Ascending aorta (tissue), 2 donors: Measurements from ENCODE around the gene IKZF3. TPM values are rescaled to one million over a fixed set of nuclear protein-coding genes. Genes with fewer than 3 reads are reported as not detected.
"Not testable (repeated sequence)": the region's sequence is repeated elsewhere in the genome, so short reads cannot be mapped to it uniquely, and the experiment has no call there.

Source experiments
- DNase-seq, 2 donors: peaks; one replicate each; pipeline ENCODE4 v3.0.0-alpha.2; 2019; ENCODE audit warnings: low spot score in 2 of 2
- H3K27ac ChIP-seq, 2 donors: fragments of 200-600 bp; sonication (generic); one replicate each; pipeline ENCODE4 v1.5.1; 2016 to 2017; ENCODE audit warnings: mild to moderate bottlenecking in 1 of 2
- H3K27me3 ChIP-seq: fragments of 200-600 bp; sonication (generic); one replicate; pipeline ENCODE4 v1.5.1; 2017
- H3K36me3 ChIP-seq, 2 donors: fragments of 200-600 bp; sonication (generic); one replicate each; pipeline ENCODE4 v1.5.1; 2016
- H3K4me1 ChIP-seq, 2 donors: fragments of 200-600 bp; sonication (generic); one replicate each; pipeline ENCODE4 v1.5.1; 2016 to 2017; ENCODE audit warnings: mild to moderate bottlenecking in 1 of 2
- H3K4me3 ChIP-seq, 2 donors: fragments of 200-600 bp; sonication (generic); one replicate each; pipeline ENCODE4 v1.5.1; 2016 to 2017; ENCODE audit warnings: mild to moderate bottlenecking in 1 of 2
- H3K9me3 ChIP-seq, 2 donors: fragments of 200-600 bp; sonication (generic); one replicate each; pipeline ENCODE4 v1.5.1; 2016
- intact Hi-C: fragments of 100-400 bp; cut with DNase I; formaldehyde crosslinking; loops from one replicate; pipeline ENCODE4 v1.15.1; 2023
- total RNA-seq: library from RNA; depleted of rRNA; stranded (reverse); fragments of >200 nt; gene quantifications from one replicate; pipeline ENCODE4 v1.1.0, GENCODE V29; 2016
- TF ChIP-seq, protein P1 (sequence below), 3 experiments: fragments of 200-600 bp in 2 of 3; fragments of 450-650 bp in 1 of 3; sonication (generic) in 2 of 3; IDR thresholded peaks; one replicate each; pipeline ENCODE4 v1.5.1; 2016 to 2019; ENCODE audit warnings: antibody characterized with exemption in 3 of 3, mild to moderate bottlenecking in 1 of 3, moderate library complexity in 1 of 3

The IKZF3 gene
- total RNA-seq, 1 donor from 2014 or later = 1.5 TPM

DNA sequence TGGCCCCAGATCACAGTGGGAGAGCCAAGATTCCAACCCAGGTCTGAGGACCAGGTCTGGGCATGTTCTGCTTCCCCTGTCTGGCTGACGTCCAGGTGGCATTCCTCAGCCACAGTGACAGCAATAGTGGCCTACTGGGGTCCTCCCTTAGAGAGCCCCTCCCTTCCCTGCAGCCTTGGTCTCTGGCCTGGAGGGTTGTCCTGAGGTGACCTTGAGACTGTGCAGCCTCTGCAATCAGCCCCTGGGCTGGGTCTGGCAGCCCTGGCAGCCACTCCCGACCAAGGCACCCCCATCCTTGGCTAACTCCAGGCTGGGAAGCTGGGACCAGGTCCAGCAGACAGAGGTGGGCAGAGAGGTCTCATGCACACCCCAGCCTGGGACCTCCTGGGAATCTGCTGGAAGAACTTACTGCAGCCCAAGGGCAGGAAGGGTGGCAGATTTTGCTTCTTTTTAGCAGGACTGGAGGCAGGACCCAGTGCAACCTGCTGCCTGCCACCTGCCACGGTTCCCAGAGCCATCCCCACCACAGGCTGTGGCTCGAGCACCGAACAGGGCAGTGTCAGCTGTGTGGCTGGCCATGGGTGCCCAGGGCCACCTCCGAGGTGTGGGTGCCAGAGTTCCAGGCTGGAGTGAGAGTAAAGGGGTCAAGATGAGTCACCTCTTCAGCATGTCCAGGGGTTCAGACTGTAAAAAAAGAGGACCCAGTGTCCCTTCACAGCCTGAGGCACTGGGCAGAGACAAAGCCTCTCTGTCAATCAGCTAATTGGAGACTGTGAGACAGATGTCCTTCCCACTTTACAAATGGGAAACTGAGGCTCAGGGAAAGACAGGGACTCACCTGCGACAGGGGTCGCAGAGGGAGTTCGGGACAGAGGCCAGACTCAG is 113.7 kb downstream of the IKZF3 start:
- Histone ChIP-seq H3K36me3 (no peaks in the 10 kb centered on the region), H3K4me3 (no peak overlapping the region), H3K9me3 (no peaks in the 10 kb centered on the region), H3K27me3 (no peaks in the 10 kb centered on the region), H3K27ac (no peak overlapping the region), H3K4me1 (peaks cover 3 to 17% of the 10 kb centered on the region in 2 donors)
- no peak for DNase-seq
- TF ChIP-seq, protein P1, sequence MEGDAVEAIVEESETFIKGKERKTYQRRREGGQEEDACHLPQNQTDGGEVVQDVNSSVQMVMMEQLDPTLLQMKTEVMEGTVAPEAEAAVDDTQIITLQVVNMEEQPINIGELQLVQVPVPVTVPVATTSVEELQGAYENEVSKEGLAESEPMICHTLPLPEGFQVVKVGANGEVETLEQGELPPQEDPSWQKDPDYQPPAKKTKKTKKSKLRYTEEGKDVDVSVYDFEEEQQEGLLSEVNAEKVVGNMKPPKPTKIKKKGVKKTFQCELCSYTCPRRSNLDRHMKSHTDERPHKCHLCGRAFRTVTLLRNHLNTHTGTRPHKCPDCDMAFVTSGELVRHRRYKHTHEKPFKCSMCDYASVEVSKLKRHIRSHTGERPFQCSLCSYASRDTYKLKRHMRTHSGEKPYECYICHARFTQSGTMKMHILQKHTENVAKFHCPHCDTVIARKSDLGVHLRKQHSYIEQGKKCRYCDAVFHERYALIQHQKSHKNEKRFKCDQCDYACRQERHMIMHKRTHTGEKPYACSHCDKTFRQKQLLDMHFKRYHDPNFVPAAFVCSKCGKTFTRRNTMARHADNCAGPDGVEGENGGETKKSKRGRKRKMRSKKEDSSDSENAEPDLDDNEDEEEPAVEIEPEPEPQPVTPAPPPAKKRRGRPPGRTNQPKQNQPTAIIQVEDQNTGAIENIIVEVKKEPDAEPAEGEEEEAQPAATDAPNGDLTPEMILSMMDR (IDR thresholded peaks at IDR 0.05) = no peak
- intact Hi-C loops = loop anchor here (5.0 kb wide), 2 partner anchors 113 to 288 kb away; partner anchors contain the start of genes CDK12 and STARD3

DNA sequence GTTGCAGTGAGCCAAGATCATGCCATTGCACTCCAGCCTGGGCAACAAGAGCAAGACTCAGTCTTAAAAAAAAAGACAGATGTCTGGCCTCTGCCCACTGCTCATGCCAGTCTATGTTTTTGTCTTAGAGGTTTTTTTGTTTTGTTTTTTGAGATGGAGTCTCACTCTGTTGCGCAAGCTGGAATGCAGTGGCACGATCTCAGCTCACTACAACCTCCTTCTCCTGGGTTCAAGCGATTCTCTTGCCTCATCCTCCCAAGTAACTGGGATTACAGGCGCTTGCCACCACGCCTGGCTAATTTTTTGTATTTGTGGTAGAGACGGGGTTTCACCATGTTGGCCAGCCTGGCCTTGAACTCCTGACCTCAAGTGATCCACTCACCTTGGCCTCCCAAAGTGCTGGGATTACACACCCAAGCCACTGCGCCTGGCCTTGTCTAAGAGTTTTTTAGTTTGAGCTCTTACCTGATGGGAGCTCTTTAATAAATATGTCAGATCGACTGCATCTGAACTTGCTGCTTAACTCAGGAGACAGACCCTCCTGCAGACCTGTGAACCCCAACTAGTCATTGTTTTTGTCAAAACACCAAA is 115.6 kb downstream of the IKZF3 start:
- H3K9me3 ChIP-seq, DNase-seq, H3K4me3 ChIP-seq, H3K27ac ChIP-seq, H3K36me3 ChIP-seq, H3K27me3 ChIP-seq, intact Hi-C loops: not testable (repeated sequence)
- H3K4me1 ChIP-seq = peaks cover 3 to 11% of the 10 kb centered on the region in 2 donors

DNA sequence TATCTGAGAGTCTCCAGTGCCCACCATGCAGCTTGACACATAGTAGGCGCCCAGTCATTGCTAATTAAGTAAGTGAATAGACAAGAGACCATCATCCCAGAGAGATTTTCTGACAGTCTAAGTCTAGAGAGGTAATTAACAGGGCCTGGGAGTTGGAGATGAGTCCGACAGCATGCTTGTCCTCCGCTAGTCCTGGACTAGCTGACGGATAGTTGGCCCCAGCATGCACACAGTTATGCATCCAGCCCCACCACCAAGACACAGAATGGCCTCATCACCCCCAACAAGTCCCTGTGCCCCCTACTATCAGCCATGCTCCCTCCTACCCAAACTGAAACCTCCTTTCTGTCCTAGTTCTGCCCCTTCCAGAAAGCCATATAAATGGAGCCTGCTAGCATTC is 116.4 kb downstream of the IKZF3 start:
- H3K4me3 ChIP-seq = no peak overlapping the region
- no peaks in the 10 kb centered on the region for H3K9me3 ChIP-seq
- H3K27me3 ChIP-seq = no peaks in the 10 kb centered on the region
- no peaks in the 10 kb centered on the region for H3K36me3 ChIP-seq
- intact Hi-C loops = no loop called here
- H3K4me1 ChIP-seq = peaks cover 0 to 7% of the 10 kb centered on the region in 2 donors
- no peak for DNase-seq
- H3K27ac ChIP-seq = no peak overlapping the region
- TF ChIP-seq, protein P1 (IDR thresholded peaks at IDR 0.05) = no peak

- H3K9me3 ChIP-seq = no peaks in the 10 kb centered on the region
- peaks cover 0 to 7% of the 10 kb centered on the region in 2 donors for H3K4me1 ChIP-seq
- no peak overlapping the region for H3K4me3 ChIP-seq
- H3K36me3 ChIP-seq = no peaks in the 10 kb centered on the region
- no peak overlapping the region for H3K27ac ChIP-seq
- no peak for DNase-seq
- intact Hi-C loops = no loop called here
- TF ChIP-seq, protein P1 (IDR thresholded peaks at IDR 0.05) = no peak
- peaks cover 3% of the 10 kb centered on the region for H3K27me3 ChIP-seq
Observed at GRCh38 chr17:39746145-39746461, 118.0 kb downstream of the IKZF3 start.

DNA sequence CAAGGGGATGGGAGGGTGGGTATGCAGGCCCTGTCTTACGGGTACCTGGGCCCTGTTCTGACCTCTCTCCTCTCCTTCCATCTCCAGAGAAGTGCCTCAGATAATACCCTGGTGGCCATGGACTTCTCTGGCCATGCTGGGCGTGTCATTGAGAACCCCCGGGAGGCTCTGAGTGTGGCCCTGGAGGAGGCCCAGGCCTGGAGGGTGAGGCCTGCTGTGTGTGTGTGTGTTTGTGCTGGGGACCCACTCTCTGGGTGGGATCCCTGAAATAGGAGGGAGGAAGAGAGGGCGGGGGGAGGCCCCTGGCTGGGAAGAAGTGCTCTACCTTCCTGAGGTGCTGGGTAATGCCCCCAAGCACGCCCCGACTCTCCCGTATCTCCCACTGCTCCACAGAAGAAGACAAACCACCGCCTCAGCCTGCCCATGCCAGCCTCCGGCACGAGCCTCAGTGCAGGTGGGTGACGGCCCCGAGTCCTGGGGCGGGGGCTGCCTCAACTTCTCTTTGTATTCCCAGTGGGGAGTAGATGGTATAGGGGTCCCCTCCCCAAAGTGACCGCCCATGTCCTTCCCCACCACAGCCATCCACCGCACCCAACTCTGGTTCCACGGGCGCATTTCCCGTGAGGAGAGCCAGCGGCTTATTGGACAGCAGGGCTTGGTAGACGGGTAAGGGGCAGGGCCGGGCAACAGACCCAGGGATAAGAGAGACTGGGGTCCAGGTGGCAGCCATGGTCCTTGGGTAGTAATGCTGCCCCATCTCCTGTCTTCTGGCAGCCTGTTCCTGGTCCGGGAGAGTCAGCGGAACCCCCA is 118.6 kb downstream of the IKZF3 start:
- Histone ChIP-seq H3K4me1 (peaks cover 0 to 6% of the 10 kb centered on the region in 2 donors), H3K27ac (no peak overlapping the region), H3K9me3 (no peaks in the 10 kb centered on the region), H3K27me3 (peaks cover 9% of the 10 kb centered on the region), H3K36me3 (no peaks in the 10 kb centered on the region), H3K4me3 (no peak overlapping the region)
- TF ChIP-seq, protein P1 (IDR thresholded peaks at IDR 0.05) = no peak
- intact Hi-C loops = no loop called here
- DNase-seq = no peak
